ENCODE results near the gene PTGR1. TPM values are rescaled to one million over a fixed set of nuclear protein-coding genes. Genes with fewer than 3 reads are reported as not detected.

PTGR1 gene
- polyA plus RNA-seq (2012; ENCODE audit: insufficient read length, low read depth): 7.7 TPM

GRCh38 chr9:111599092-111599954 is at the start of gene PTGR1:
Gene PTGR1 (minus strand): TSS chr9:111599647. CDS start chr9:111597422, 2,225 bp downstream.
- TF ChIP-seq POLR2AphosphoS5 (IDR thresholded peaks at IDR 0.05; ENCODE audit: low read depth, low read length): no peak
- peak; percentile 53; the same call in 1 of the 2 replicates for TF ChIP-seq TAF1 (IDR thresholded peaks at IDR 0.05; ENCODE audit: borderline replicate concordance, insufficient read depth, low read length)

GRCh38 chr9:111649016-111649415 is 49.6 kb upstream of the PTGR1 start:
- TF ChIP-seq FOXP2 (optimal IDR thresholded peaks at IDR 0.05; ENCODE audit: borderline replicate concordance, extremely low read depth, extremely low read length, insufficient read depth) (no peak), POLR2AphosphoS5 (IDR thresholded peaks at IDR 0.05; ENCODE audit: low read depth, low read length) (no peak), REST (IDR thresholded peaks at IDR 0.05; ENCODE audit: insufficient read depth in 1 of 2, low read depth in 2 of 2, low read length in 2 of 2) (no peak), SIN3A (IDR thresholded peaks at IDR 0.05; ENCODE audit: borderline replicate concordance, insufficient read depth, low read length) (no peak), TAF1 (IDR thresholded peaks at IDR 0.05; ENCODE audit: borderline replicate concordance, insufficient read depth, low read length) (no peak)

- TF ChIP-seq POLR2AphosphoS5 (IDR thresholded peaks at IDR 0.05; ENCODE audit: low read depth, low read length) (no peak), FOXP2 (optimal IDR thresholded peaks at IDR 0.05; ENCODE audit: borderline replicate concordance, extremely low read depth, extremely low read length, insufficient read depth) (no peak), REST (IDR thresholded peaks at IDR 0.05; ENCODE audit: insufficient read depth in 1 of 2, low read depth in 2 of 2, low read length in 2 of 2) (no peak), TAF1 (IDR thresholded peaks at IDR 0.05; ENCODE audit: borderline replicate concordance, insufficient read depth, low read length) (no peak), SIN3A (IDR thresholded peaks at IDR 0.05; ENCODE audit: borderline replicate concordance, insufficient read depth, low read length) (no peak)
Measured at GRCh38 chr9:111648066-111648465, 48.6 kb upstream of the PTGR1 start.

GRCh38 chr9:111646417-111646816 is 47.0 kb upstream of the PTGR1 start:
- TF ChIP-seq TAF1 (IDR thresholded peaks at IDR 0.05; ENCODE audit: borderline replicate concordance, insufficient read depth, low read length) (no peak), SIN3A (IDR thresholded peaks at IDR 0.05; ENCODE audit: borderline replicate concordance, insufficient read depth, low read length) (no peak), POLR2AphosphoS5 (IDR thresholded peaks at IDR 0.05; ENCODE audit: low read depth, low read length) (no peak), FOXP2 (optimal IDR thresholded peaks at IDR 0.05; ENCODE audit: borderline replicate concordance, extremely low read depth, extremely low read length, insufficient read depth) (no peak), REST (IDR thresholded peaks at IDR 0.05; ENCODE audit: insufficient read depth in 1 of 2, low read depth in 2 of 2, low read length in 2 of 2) (no peak)

GRCh38 chr9:111645806-111646205 is 46.4 kb upstream of the PTGR1 start:
- TF ChIP-seq FOXP2 (optimal IDR thresholded peaks at IDR 0.05; ENCODE audit: borderline replicate concordance, extremely low read depth, extremely low read length, insufficient read depth) (no peak), REST (IDR thresholded peaks at IDR 0.05; ENCODE audit: insufficient read depth in 1 of 2, low read depth in 2 of 2, low read length in 2 of 2) (no peak), POLR2AphosphoS5 (IDR thresholded peaks at IDR 0.05; ENCODE audit: low read depth, low read length) (no peak), TAF1 (IDR thresholded peaks at IDR 0.05; ENCODE audit: borderline replicate concordance, insufficient read depth, low read length) (no peak), SIN3A (IDR thresholded peaks at IDR 0.05; ENCODE audit: borderline replicate concordance, insufficient read depth, low read length) (no peak)
